VCaP (cell line): Measurements from ENCODE around the gene SLC6A3.

Source experiments
- H3K27ac ChIP-seq: fragments of 450-650 bp; 2 replicates; pipeline ENCODE4 v1.5.1; 2017
- CTCF ChIP-seq: fragments of 450-650 bp; conservative IDR thresholded peaks from 2 replicates; pipeline ENCODE4 v1.5.1; 2017; ENCODE audit warnings: mild to moderate bottlenecking, moderate library complexity

Gene SLC6A3

GRCh38 chr5:1419476-1420210, 25.6 kb downstream of the SLC6A3 start:
- H3K27ac ChIP-seq: no peak overlapping the region
- TF ChIP-seq CTCF: no peak

DNA sequence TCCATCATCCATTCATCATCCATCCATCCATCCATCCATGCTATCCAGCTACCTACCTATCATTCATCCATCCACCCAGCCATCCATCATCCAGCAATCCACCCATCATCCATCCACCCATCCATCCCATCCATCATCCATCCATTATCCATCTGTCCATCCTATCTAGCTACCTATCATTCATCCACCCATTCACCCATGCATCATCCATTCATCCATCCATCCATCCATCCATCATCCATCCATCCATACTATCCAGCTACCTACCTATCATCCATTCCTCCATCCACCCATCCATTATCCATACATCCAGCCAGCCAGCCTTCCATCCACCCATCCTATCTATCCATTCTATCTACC, 26.3 kb downstream of the SLC6A3 start:
- no peak for TF ChIP-seq CTCF
- no peak overlapping the region for H3K27ac ChIP-seq

- no peak for TF ChIP-seq CTCF
These were observed 26.9 kb downstream of the SLC6A3 start for GRCh38 chr5:1418238-1418920.

GRCh38 chr5:1417586-1418225, 27.5 kb downstream of the SLC6A3 start:
- no peak overlapping the region for H3K27ac ChIP-seq

More at GRCh38 chr5:1418238-1418920, 26.9 kb downstream of the SLC6A3 start:
- H3K27ac ChIP-seq: no peak overlapping the region

GRCh38 chr5:1416856-1417469, 28.3 kb downstream of the SLC6A3 start:
- no peak for TF ChIP-seq CTCF
- no peak overlapping the region for H3K27ac ChIP-seq

More at GRCh38 chr5:1417586-1418225, 27.5 kb downstream of the SLC6A3 start:
- TF ChIP-seq CTCF: no peak

GRCh38 chr5:1415626-1416360, 29.4 kb downstream of the SLC6A3 start:
- no peak overlapping the region for H3K27ac ChIP-seq
- no peak for TF ChIP-seq CTCF
